Hepatocyte (in vitro differentiated cells): ENCODE measurements around the gene HEPHL1.
"Not testable (repeated sequence)": the region's sequence is repeated elsewhere in the genome, so short reads cannot be mapped to it uniquely, and the experiment has no call there.

Experiments used
- EZH2 ChIP-seq: fragments of 200-600 bp; sonication (generic); IDR thresholded peaks from 2 replicates; pipeline ENCODE4 v1.6.1; 2016; ENCODE audit warnings: antibody characterized with exemption, mild to moderate bottlenecking, borderline replicate concordance
- EZH2phosphoT487 ChIP-seq: fragments of 200-600 bp; sonication (generic); IDR thresholded peaks from one replicate; pipeline ENCODE4 v1.6.1; 2018; ENCODE audit warnings: antibody characterized with exemption, mild to moderate bottlenecking, low read depth, moderate library complexity; ENCODE audit not compliant: unreplicated experiment, severe bottlenecking
- TF ChIP-seq, protein P1 (sequence below): fragments of 200-600 bp; sonication (generic); IDR thresholded peaks from 2 replicates; pipeline ENCODE4 v1.5.1; 2016; ENCODE audit warnings: antibody characterized with exemption, mild to moderate bottlenecking; ENCODE audit not compliant: poor library complexity

DNA sequence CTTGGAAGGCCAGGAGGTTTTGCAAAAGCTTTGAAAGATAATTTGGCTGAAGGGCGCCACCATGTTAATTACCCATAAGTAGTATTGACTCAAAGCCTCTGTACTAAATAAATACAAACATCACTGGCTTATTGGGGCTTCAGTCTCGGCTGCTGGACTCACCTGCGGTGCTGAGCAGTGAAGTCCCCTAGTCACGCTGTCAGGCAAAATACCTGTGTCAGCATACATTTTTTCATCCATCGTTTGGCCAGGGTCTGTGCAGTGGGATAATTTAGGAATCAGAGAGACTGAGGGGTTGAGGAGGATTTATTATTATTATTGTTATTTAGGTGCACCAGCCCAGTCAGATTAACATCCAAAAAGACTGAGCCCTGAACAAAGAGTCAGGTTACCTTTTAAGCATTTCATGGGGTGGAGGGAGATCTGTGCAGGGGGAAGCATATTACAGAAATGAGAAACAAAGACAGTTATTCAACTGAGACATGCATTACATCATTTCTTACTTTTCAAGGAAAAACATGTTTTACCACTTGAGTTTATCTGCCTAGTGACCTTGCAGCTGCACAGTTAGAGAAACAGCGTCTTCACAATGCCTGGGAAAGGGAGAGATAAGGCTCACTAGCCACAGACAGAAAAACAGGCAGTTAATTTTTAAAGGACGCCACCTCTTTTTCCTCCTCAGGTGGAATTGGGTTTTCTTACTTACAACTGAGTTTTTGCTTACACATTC, 47.7 kb upstream of the HEPHL1 start:
- TF ChIP-seq EZH2, EZH2phosphoT487: not testable (repeated sequence)
- TF ChIP-seq, protein P1, sequence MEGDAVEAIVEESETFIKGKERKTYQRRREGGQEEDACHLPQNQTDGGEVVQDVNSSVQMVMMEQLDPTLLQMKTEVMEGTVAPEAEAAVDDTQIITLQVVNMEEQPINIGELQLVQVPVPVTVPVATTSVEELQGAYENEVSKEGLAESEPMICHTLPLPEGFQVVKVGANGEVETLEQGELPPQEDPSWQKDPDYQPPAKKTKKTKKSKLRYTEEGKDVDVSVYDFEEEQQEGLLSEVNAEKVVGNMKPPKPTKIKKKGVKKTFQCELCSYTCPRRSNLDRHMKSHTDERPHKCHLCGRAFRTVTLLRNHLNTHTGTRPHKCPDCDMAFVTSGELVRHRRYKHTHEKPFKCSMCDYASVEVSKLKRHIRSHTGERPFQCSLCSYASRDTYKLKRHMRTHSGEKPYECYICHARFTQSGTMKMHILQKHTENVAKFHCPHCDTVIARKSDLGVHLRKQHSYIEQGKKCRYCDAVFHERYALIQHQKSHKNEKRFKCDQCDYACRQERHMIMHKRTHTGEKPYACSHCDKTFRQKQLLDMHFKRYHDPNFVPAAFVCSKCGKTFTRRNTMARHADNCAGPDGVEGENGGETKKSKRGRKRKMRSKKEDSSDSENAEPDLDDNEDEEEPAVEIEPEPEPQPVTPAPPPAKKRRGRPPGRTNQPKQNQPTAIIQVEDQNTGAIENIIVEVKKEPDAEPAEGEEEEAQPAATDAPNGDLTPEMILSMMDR, result not testable (repeated sequence)
